ENCODE data around the gene PDSS2. TPM values are rescaled to one million over a fixed set of nuclear protein-coding genes. Genes with fewer than 3 reads are reported as not detected.
A peak's percentile ranks its signal among the peaks of the same experiment; 100 is the strongest.

Gene PDSS2, protein sequence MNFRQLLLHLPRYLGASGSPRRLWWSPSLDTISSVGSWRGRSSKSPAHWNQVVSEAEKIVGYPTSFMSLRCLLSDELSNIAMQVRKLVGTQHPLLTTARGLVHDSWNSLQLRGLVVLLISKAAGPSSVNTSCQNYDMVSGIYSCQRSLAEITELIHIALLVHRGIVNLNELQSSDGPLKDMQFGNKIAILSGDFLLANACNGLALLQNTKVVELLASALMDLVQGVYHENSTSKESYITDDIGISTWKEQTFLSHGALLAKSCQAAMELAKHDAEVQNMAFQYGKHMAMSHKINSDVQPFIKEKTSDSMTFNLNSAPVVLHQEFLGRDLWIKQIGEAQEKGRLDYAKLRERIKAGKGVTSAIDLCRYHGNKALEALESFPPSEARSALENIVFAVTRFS
- total RNA-seq (2021) = 17.2 and 17.8 TPM in 2 replicates
- percentile 70 among the genes with signal in this experiment for Bru-seq, nascent RNA
- BruChase-seq, experiment 1, labeled RNA remaining after a 2-hour chase = percentile 60 among the genes with signal in this experiment
- BruChase-seq, experiment 2, labeled RNA remaining after a 6-hour chase = percentile 52 among the genes with signal in this experiment
- long read RNA-seq, transcript PDSS2-202 (8 exons, 3,540 nt) = major isoform, 8 of 26 reads
- long read RNA-seq, partial matches to known transcripts = 1 of 26 reads
- long read RNA-seq, other reads (novel, unspliced or antisense) = 14 of 26 reads

DNA sequence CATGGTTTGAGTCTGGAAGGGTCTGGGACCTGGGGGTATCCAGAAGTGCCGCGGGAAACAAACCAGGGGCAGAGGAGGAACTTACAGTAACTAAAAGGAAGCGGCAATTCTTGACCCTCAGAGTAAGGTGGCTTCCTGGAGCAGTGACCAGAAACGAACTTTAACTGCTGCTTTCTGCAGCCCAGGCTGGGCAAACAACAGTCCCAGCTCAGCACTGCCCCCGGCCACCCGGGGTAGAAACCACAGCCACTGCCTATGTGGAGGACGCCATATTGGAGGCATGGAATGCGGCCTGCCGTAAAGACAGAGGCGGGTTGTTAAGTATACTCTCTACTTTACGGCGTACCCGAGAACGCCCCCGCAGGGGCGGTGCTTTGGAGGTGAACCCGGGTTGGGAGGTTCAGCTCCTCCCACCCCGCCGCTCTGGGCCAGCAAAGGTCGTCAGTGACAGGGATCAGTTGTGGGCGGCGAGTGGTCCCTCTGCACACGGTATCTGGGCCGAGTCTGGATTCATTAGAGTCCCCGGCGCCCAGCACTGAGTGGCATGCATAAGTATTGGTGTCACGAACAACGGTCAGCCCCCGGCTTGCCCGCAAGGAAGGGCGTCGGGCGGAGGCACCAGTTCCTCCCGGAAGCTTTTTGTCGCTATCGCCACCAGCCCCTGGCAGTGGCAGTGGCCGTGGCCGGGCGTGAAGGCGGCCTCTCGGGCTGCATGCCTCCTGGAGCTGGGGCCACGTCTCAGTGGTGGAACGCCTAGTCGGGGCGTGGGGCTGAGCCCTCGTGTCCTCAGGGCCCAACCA is at the start of gene PDSS2:
PDSS2 (minus strand) TSS at position 282 of the 800 bp plus-strand sequence; CDS start at position 3, 279 bp downstream.
- Histone ChIP-seq H3F3A (ENCODE audit: insufficient read depth, low read depth) (peaks cover 5% of the 10 kb centered on the region; the same call in 1 of the 2 replicates), H3K36me3 (ENCODE audit: low read depth) (no peaks in the 10 kb centered on the region), H3K9me2 (ENCODE audit: insufficient read depth) (no peaks in the 10 kb centered on the region), H3K4me1 (replicated peaks; ENCODE audit: insufficient read depth) (peaks cover 20% of the 10 kb centered on the region), H3K4me2 (peak within 1 kb of the TSS; percentile 96), H2AFZ (peak within 1 kb of the TSS; percentile 96), H3K27ac (peak within 1 kb of the TSS; percentile 67), H3K27me3 (ENCODE audit: insufficient read depth, low read depth) (no peaks in the 10 kb centered on the region), H3K4me3 (peak within 1 kb of the TSS; percentile 82), H3K9me3 (ENCODE audit: insufficient read depth, low read depth) (no peaks in the 10 kb centered on the region), H3K79me2 (ENCODE audit: low read depth) (peaks cover 44% of the 10 kb centered on the region), H4K20me1 (ENCODE audit: insufficient read depth) (no peaks in the 10 kb centered on the region)
- ChIA-PET POLR2A (ENCODE audit: unreplicated experiment) (interaction anchor here (0.5 to 1.0 kb wide), 6 partner anchors 127 to 1446 kb away, joined by 3 to 8 read pairs (median 4); partner anchors contain the start of gene SEC63), CTCF (interaction anchor here (1.1 kb wide), 1 partner anchor 141 kb away, joined by 7 read pairs; no protein-coding TSS in a partner anchor)
- peak; percentile 96 for DNase-seq
- no TSS peak for BruUV-seq (replicated peaks)
- no peak for TF ChIP-seq EZH2 (IDR thresholded peaks at IDR 0.05; ENCODE audit: low read depth)
- TF ChIP-seq, protein P1, sequence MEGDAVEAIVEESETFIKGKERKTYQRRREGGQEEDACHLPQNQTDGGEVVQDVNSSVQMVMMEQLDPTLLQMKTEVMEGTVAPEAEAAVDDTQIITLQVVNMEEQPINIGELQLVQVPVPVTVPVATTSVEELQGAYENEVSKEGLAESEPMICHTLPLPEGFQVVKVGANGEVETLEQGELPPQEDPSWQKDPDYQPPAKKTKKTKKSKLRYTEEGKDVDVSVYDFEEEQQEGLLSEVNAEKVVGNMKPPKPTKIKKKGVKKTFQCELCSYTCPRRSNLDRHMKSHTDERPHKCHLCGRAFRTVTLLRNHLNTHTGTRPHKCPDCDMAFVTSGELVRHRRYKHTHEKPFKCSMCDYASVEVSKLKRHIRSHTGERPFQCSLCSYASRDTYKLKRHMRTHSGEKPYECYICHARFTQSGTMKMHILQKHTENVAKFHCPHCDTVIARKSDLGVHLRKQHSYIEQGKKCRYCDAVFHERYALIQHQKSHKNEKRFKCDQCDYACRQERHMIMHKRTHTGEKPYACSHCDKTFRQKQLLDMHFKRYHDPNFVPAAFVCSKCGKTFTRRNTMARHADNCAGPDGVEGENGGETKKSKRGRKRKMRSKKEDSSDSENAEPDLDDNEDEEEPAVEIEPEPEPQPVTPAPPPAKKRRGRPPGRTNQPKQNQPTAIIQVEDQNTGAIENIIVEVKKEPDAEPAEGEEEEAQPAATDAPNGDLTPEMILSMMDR (conservative IDR thresholded peaks at IDR 0.05) = peak; percentile 57; the same call in 1 of the 2 replicates
- intact Hi-C loops (cut with micrococcal nuclease; ENCODE audit: unreplicated experiment) = loop anchor here (2.0 to 5.0 kb wide), 3 partner anchors 198 to 317 kb away; no protein-coding TSS in a partner anchor

DNA sequence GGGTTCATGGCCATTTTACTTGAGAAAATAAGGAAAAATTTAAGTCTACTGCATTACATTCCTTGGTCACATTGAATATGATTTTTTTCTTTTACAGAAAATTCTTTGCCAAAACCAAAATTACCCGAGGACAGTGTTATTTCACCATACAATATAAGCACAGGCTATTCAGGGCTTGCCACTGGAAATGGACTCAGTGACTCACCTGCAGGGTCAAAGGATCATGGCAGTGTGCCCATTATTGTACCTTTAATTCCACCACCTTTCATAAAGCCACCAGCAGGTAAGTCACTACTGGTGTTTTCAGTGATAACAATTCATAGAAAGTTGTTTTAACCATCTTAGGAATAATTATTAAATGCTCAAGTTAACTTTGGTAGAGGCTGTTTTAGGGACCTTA is 46.8 kb upstream of the PDSS2 start:
- H4K20me1 ChIP-seq (ENCODE audit: insufficient read depth) = no peaks in the 10 kb centered on the region
- peaks cover 15% of the 10 kb centered on the region for H3K4me1 ChIP-seq (replicated peaks; ENCODE audit: insufficient read depth)
- DNase-seq = peak; percentile 28 to 78
- intact Hi-C loops (cut with micrococcal nuclease; ENCODE audit: unreplicated experiment) = no loop called here
- POLR2A ChIA-PET (ENCODE audit: unreplicated experiment) = no interaction called here
- no TSS peak for BruUV-seq (replicated peaks)
- no peaks in the 10 kb centered on the region for H3K27me3 ChIP-seq (ENCODE audit: insufficient read depth, low read depth)
- H3K9me2 ChIP-seq (ENCODE audit: insufficient read depth) = no peaks in the 10 kb centered on the region
- TF ChIP-seq EZH2 (IDR thresholded peaks at IDR 0.05; ENCODE audit: low read depth) = no peak
- TF ChIP-seq, protein P1 (conservative IDR thresholded peaks at IDR 0.05) = no peak
- no peak overlapping the region for H3K4me3 ChIP-seq
- no peaks in the 10 kb centered on the region for H3K36me3 ChIP-seq (ENCODE audit: low read depth)
- no peak overlapping the region for H2AFZ ChIP-seq
- no peak overlapping the region for H3K27ac ChIP-seq
- H3F3A ChIP-seq (ENCODE audit: insufficient read depth, low read depth) = no peaks in the 10 kb centered on the region
- H3K4me2 ChIP-seq = no peak overlapping the region
- CTCF ChIA-PET = no interaction called here
- no peaks in the 10 kb centered on the region for H3K9me3 ChIP-seq (ENCODE audit: insufficient read depth, low read depth)
- no peaks in the 10 kb centered on the region for H3K79me2 ChIP-seq (ENCODE audit: low read depth)
